HG02678 (cell line): Measurements from ENCODE around the gene RAB3D.
A peak's percentile ranks its signal among the peaks of the same experiment; 100 is the strongest.
"Not testable (repeated sequence)": the region's sequence is repeated elsewhere in the genome, so short reads cannot be mapped to it uniquely, and the experiment has no call there.

Experiments
- ATAC-seq: cut with Tn5 transposase; IDR thresholded peaks from one replicate; pipeline ENCODE4 v1.9.1; 2021; ENCODE audit warnings: mild to moderate bottlenecking, moderate library complexity; ENCODE audit not compliant: unreplicated experiment

Gene RAB3D

DNA sequence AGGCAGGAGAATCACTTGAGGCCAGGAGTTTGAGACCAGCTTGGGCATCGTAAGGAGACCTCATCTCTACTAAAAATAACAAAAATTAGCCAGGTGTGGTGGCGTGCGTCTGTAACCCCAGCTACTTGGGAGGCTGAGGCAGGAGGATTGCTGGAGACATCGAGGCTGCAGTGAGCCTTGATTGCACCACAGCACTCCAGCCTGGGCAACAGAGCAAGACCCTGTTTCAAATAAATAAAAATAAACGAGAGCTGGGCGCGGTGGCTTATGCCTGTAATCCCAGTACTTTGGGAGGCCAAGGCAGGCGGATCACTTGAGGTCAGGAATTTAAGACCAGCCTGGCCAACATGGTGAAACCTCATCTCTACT, 626 bp upstream of the RAB3D start:
- not testable (repeated sequence) for ATAC-seq

DNA sequence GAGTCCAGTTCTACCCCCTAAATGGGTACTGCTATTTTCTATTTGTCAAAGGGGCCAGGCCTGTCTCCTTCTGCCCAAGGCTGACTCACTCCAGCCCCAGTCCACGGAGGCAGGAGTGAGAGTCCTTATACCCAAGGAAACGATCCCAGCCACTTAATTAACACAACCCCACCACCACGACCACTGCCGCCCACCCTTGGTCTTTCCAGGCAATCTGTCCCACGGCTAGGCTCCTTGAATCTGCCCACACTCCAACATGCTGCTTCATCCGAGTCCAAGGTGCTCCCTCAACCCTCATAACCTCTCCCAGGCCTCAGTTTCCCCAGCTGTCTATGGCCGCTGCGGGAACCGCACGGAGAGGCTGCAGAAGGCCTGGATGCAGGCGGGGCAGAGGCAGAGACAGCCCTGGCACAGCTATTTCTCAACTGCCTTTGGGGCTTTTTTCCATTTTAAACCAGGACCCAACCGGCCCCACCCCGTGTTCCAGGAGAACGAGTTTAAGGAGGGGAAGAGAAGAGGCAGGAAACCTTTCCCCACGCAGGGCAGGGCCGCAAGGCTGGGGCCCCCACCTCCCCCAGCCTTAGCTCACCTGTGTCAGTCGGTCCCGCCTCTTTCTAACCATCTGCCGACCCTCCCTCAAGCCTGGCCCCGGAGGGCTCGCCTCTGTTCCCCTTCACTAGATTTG, 746 bp downstream of the RAB3D start:
- ATAC-seq: no peak

DNA sequence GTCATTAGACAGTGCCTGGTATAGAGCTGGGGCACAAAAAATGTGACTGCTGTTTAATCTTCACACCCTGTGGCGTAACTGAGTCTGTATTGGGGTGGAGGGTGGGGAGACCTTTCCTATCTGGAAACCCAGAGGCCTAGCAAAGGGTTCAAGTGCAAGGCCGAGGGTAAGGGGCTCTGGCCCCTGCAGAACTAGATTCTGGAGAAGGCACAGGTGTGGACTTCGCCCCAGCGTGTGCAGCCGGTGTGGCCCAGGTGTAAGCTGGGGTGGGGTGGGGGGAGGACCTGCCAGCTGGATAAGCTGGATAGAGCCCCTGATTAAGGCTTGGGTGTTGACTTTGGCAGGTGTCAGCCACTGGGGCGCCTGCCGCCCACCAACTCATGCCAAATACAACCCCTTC, 1.3 kb downstream of the RAB3D start:
- no peak for ATAC-seq

DNA sequence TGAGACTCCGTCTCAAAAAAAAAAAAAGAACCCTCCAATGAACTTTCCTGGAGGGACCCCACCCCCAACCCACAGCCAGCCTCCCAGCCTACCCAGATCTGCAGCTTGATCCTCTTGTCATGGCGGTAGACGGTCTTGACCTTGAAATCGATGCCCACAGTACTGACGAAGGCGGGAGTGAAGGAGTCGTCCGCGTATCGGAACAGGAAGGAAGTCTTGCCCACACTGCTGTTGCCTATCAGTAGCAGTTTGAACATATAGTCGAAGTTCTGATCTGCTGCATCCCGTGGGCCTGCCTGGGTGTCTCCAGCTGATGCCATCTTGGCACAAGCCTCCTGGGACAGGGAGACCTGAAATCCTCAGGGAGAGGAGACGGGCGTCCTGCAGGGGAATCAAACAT, 2.4 kb downstream of the RAB3D start:
- ATAC-seq: no peak

DNA sequence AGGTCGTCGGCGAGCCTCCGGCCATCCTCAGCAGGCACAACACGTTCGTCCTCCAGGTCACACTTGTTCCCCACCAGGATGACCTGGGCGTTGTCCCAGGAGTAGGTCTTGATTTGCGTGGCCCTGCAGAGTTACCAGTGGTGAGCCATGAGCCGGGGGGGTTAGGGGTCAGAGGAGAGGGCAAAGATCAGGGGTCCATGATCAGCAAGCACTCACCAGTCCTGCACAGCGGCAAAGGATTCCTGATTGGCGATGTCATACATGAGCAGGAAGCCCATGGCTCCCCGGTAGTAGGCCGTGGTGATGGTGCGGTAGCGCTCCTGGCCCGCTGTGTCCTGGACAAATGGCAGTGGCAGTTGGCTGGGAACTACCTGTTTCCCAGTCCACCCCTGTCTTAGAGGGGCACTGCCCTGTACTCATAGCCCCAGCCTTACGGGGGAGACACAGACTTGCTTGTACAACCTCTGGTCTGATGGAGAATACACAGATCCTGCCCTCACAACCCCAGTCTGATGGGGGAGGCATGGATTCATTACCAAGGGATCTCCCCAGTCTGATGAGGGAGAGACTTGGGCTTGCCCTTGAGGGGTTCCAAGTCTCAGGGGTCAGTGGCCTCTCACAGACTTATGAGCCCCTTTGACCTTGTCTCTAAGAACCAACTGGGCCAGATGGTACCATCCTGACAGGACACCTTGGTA, 3.9 kb downstream of the RAB3D start:
- no peak for ATAC-seq

DNA sequence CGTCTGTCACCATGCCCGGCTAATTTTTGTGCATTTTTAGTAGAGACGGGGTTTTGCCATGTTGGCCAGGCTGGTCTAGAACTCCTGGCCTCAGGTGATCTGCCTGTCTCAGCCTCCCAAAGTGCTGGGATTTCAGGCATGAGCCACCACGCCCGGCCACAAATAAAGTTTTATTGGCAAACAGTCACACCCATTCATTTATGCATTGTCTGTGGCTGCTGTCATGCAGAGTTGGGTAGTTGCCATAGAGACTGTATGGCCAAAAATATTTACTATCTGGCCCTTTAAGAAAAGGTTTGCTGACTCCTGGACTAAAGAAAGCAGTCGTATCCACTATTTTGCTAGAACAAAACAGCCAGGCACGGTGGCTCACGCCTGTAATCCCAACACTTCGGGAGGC, 5.6 kb downstream of the RAB3D start:
- not testable (repeated sequence) for ATAC-seq

DNA sequence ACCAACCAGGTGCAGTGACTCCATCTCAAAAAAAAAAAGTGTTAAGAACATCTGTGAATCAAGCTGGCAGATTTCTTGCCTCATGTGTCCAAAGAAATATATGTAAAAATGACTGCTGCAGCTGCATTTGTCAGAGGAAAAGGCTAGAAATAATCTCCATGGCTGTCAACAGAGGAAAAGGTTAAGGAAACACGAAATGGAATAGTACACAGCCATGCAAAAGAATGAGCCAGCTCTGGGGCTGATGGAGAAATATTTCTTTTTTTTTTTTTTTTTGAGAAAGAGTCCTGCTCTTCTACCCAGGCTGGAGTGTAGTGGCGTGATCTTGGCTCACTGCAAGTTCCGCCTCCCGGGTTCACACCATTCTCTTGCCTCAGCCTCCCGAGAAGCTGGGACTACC, 6.6 kb downstream of the RAB3D start:
- no peak for ATAC-seq

DNA sequence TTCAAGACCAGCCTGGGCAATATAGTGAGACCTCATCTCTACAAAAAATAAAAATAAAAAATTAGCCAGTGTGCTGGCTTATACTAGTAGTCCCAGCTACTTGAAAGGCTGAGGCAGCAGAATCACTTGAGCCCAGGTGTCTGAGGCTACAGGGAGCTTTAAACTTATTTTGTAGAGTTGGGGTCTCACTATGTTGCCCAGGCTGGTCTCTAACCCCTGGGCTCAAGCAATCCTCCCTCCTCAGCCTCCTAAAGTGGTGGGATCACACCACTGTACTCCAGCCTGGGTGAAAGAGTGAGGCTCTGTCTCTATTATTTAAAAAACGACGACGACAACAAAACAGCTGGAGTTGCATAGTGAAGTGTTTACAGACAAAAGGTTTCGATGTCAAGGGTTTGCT, 8.0 kb downstream of the RAB3D start:
- ATAC-seq: no peak

DNA sequence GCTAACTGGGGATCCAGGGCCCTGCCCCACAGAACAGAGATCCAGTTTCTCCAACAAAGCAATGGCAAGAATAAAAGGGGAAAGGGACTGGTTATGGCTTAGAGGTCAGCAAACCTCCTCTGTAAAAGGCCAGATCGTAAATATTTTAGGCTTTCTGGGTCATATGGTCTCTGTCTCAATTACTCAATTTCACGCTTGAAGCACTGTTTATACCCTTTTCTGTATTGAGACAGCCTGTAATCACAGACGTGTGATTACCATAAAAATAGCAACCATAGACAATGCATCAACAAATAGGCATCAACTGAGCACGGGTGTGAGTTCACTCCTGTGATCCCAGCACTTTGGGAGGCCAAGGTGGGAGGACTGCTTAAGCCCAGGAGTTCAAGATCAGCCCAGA, 9.3 kb downstream of the RAB3D start:
- no peak for ATAC-seq

DNA sequence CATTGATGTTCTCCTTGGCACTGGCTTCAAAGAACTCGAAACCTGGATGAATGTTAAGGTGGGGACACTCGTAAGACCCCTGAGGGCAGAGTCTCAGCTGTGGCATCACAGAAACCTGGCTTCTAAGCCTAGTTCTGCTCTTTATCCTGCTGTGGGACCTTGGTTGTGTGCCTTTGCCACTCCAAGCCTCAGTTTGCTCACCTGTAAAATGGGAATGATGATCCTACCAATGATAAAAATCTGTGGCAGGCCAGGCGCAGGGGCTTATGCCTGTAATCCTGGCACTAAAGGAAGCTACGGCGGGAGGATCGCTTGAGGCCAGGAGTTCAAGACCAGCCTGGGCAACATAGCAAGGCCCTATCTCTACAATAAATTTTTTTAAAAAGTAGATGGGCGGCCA, 13.9 kb downstream of the RAB3D start:
- no peak for ATAC-seq

DNA sequence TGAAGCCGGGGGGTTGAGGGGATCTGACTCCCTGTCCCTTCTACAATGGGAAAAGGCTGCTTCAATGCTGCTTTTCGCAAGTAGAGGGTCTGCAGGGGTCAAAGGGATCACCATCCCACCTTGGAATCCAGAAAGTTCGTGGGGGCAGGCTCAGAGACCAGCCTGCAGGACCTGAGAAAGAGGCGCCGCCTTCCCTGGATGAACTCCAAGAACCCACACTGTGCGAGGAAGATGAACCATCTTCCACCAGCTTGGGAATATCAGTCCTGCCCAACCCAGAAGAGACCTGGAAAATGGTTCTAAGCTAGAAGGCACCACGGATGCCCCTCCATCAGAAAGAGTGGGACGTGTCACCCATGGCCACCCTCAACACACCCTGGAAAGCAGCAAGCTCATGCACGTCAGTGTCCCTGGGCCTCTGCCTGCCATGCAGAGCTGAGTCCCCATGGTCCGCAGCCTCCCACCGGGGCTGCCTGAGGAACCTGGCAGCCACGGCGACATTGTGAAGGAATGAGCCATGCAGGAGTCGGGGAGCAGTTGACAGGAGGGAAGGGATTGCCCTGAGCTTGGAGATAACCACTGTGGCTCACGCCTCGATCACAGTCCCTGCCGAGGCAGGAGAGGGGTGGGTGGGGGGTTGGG, 14.6 kb downstream of the RAB3D start:
- ATAC-seq: no peak

DNA sequence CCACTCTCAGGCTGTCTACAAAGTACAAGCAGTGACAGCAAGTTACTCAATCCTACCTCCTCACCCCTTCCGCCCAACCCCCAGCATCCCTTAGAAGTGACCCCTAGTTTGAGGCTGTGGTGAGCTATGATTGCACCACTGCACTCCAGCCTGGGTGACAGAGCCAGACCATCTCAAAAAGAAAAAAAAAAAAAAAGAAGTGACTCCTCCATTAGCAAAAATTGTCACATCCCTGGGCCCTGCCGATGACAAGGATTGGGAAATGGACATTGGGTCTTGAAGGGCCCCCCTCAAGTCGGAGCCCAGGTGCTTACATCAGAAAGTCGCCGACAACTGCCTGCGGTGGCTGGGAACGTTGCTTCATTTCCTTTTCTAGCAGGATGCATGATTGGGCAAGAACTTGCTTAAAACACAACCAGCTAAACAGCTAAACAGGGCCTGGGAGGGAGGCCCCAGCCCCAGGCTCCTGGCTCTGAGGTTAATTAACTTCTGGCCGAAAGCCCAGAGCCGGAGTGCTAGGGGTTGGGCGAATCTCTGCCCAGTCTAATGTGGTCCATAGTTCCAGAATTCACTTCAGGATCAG, 15.3 kb downstream of the RAB3D start:
- peak; percentile 66 for ATAC-seq

DNA sequence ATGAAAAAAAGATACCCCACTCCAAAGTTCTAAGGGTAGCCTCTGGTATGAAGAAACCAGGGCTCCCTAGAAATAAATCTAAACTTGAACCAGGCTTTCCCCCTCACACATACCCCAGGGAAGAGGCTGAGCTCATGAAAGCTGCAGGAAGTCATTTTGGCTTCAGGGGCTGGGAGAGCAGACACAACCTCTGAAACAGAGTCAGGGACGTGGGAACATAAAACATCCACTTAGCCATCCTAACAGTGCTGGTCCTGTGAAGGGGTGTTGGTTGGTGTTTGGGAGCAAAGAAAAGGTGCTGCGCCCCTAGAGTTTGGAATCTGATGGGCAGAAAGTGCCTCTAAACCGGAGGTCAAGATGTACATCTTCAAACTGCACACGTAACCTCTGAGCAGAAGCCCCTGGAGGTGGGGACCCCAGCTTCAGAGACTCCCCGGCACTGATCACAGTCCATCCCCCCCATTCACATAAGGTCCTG, 15.8 kb downstream of the RAB3D start:
- ATAC-seq: no peak

DNA sequence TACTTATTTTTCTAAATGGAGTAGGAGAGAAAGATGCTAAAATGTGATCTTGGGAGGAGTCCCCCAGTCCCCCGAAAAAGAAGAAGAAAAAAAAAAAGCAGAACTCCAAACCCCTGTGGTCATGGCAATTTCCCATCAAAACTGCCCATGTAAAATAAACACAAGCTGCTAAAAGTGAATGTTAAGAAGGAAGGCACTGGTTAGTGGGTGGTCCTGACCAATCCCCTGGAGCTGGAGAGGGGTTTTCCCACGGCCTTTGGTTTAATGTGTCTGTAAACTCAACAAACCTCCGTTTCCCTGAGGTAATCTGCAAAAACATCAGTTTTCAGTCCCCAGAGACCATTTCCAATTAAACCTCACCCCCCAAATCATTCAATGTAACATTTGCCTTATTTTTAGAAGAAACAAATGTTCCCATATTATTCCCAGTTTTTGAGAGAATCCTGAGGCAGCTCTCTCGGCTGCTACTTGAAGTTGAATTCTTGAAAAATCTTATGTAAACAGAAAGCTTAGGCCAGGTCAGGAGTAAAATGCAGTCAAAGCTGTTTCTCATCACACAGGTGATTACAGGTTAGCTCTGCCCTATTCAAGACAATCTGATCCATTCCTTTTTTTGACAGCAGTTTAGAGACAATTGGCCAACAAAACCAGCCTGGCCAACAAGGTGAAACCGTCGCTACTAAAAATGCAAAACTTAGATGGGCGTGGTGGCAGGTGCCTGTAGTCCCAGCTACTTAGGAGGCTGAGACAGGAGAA, 17.0 kb downstream of the RAB3D start:
- ATAC-seq: no peak

DNA sequence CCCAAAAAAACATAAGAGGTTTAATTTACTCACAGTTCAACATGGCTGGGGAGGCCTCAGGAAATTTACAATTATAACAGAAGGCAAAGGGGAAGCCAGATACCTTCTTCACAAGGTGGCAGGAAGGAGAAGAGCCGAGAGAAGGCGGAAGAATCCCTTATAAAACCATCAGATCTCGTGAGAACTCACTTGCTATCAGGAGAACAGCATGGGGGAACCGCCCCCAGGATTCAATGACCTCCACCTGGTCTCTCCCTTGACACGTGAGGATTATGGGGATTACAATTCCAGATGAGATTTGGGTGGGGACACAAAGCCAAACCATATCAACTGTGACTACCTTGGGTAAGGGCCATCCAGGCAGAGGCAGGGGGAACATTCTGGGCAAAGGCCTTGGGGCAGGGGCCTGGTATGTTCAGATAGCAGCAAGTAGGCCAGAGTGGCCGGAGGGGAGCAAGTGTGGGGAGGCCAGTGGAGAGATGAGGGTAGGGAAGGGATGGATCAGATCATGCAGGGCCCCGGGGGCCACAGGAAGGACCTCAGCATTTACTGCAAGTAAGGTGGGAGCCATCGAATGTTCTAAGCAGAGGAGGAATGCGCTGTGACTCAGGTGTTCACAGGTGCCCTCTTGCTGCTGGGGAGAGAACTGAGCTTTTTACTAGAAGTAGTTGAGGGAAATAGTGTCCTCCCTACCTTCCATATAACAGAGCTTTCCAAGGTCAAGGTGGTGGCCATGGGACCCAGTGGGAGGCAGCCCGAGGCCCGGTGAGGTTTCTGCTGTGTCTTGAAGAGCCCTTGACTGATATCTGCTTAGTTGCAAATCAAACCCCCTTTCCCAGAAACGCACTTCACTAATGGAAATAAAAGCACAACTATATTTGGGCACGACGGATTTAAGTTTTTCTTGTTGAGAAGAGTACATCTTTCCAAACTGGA, 18.0 kb downstream of the RAB3D start:
- no peak for ATAC-seq

DNA sequence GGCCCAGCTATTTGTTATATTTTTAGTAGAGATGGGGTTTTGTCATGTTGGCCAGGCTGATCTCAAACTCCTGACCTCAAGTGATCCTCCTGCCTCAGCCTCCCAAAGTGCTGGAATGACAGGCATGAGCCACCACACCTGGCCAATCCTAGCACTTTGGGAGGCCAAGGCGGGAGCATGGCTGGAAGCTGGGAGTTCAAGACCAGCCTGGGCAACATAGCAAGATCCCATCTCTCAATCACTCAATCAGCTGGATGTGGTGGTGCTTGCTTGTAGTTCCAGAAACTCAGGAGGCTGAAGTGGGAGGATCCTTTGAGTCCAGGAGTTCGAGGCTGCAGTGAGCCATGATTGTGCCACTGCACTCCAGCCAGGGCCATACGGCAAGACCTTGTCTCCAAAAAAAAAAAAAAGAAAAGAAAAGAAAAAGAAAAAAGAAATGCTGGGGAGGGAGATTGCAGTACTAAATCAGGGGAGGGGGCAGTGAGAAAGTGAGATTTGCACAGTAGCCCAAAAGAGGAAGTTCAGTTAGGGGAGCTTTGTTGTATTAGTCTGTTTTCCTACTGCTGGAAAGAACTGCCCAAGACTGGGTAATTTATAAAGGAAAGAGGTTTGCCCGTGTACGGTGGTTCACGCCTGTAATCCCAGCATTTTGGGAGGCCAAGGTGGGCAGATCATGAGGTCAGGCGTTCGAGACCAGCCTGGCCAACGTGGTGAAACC, 19.0 kb downstream of the RAB3D start:
- ATAC-seq: not testable (repeated sequence)

DNA sequence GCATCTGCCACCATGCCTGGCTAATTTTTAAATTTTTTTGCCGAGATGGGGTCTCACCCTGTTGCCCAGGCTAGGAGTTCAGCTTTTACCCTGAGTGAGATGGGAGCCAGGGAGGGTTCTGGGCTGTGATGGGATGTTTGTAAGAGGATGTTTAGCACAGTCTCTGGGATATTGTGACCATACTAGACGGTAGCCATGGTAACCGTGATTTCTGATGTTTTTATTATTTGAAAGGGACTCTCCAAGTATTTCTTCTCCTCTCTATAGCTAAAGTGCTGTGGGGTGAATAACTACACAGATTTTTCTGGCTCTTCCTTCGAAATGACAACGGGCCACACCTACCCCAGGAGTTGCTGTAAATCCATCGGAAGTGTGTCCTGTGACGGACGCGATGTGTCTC, 33.1 kb downstream of the RAB3D start:
- ATAC-seq: no peak

DNA sequence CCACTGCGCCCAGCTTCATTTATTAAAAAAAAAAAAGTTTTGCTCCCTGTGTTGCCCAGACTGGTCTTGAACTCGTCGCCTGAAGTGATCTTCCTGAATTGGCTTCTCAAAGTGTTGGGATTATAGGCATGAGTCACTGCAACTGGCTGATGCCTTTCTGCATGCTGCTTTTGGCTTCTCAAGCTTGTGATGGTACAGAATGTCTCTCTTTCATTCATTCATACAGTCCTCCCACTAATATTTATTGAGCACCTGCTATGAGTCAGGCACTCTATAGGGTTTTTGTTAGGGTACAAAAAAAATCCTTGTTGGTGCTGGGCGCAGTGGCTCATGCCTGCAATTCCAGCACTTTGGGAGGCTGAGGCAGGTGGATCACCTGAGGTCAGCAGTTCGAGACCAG, 34.5 kb downstream of the RAB3D start:
- ATAC-seq: no peak

DNA sequence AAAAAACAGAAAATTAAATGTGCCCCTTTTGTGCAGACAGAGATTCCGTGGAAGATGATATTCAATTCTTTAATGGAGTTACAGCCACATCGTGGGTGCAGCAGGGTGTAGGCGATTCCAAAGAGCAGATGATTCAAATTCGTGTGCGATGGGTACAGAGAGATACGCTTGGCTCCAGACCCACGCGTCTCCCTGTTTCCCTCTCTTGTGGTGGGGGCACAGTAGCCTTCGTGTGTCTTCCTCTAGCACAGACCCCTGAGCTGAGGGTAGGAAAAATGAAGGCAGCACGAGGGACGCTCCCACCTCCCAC, 38.7 kb downstream of the RAB3D start:
- no peak for ATAC-seq
